IMR-90 (cell line): ENCODE results near the gene LAIR1. TPM values are rescaled to one million over a fixed set of nuclear protein-coding genes. Genes with fewer than 3 reads are reported as not detected.

Experiments used
- ATAC-seq: fragments of 200-7000 bp; cut with Tn5 transposase; 2 replicates; pipeline ENCODE4 v1.9.1; 2020; ENCODE audit warnings: low read depth, mild to moderate bottlenecking, moderate library complexity
- BruUV-seq: library from RNA; stranded (reverse); fragments of 400-500 nt; replicated peaks from 2 replicates; lab custom pipeline; 2021; lab: Mats Ljungman, UMichigan
- CTCF ChIA-PET: fragments of 300-600 bp; formaldehyde crosslinking; extraction: SDS; loops from one replicate; lab custom pipeline; 2021; ENCODE audit warnings: antibody characterized with exemption; lab: Yijun Ruan, JAX
- POLR2A ChIA-PET: fragments of 300-600 bp; sonication (Branson Sonifier 250); formaldehyde crosslinking; loops from one replicate; lab custom pipeline; 2022; ENCODE audit warnings: antibody characterized with exemption; ENCODE audit not compliant: unreplicated experiment; lab: Charles Lee
- DNase-seq: peaks from one replicate; pipeline ENCODE4 v3.0.0; 2013
- H2AFZ ChIP-seq: replicated peaks from 2 replicates; pipeline ENCODE3; 2013; ENCODE audit warnings: low read length, mild to moderate bottlenecking; ENCODE audit not compliant: poor library complexity
- H2AK5ac ChIP-seq: 2 replicates; pipeline ENCODE4 v1.6.1; 2013; ENCODE audit warnings: low read depth, low read length, inconsistent platforms
- H2AK9ac ChIP-seq: replicated peaks from 2 replicates; pipeline ENCODE3; 2013; ENCODE audit warnings: mild to moderate bottlenecking, low read depth, low read length, moderate library complexity; ENCODE audit not compliant: poor library complexity
- H2BK120ac ChIP-seq: 2 replicates; pipeline ENCODE4 v1.6.1; 2013; ENCODE audit warnings: low read depth, low read length, inconsistent platforms
- H2BK15ac ChIP-seq: 3 replicates; pipeline ENCODE4 v1.6.1; 2013; ENCODE audit warnings: low read depth, low read length, inconsistent platforms
- H2BK20ac ChIP-seq: 2 replicates; pipeline ENCODE4 v1.6.1; 2013; ENCODE audit warnings: low read depth, mild to moderate bottlenecking, inconsistent platforms, low read length, moderate library complexity
- H2BK5ac ChIP-seq: 2 replicates; pipeline ENCODE4 v1.6.1; 2013; ENCODE audit warnings: mild to moderate bottlenecking, low read depth, low read length, inconsistent platforms; ENCODE audit not compliant: poor library complexity, severe bottlenecking
- H3K14ac ChIP-seq: replicated peaks from 2 replicates; pipeline ENCODE4 v1.6.1; 2013; ENCODE audit warnings: low read depth, low read length, inconsistent platforms
- H3K18ac ChIP-seq: 2 replicates; pipeline ENCODE4 v1.6.1; 2013; ENCODE audit warnings: low read depth, low read length, control low read depth
- H3K23ac ChIP-seq: 2 replicates; pipeline ENCODE4 v1.6.1; 2013; ENCODE audit warnings: low read depth, low read length, inconsistent platforms
- H3K27ac ChIP-seq: 2 replicates; pipeline ENCODE4 v1.5.1; 2013; ENCODE audit warnings: mild to moderate bottlenecking, control low read depth, low read length; ENCODE audit not compliant: insufficient read depth
- H3K27me3 ChIP-seq: 2 replicates; pipeline ENCODE4 v1.6.1; 2013; ENCODE audit warnings: low read length; ENCODE audit not compliant: control insufficient read depth, insufficient read depth
- H3K36me3 ChIP-seq: 2 replicates; pipeline ENCODE4 v1.6.1; 2013; ENCODE audit warnings: low read length, mixed read lengths; ENCODE audit not compliant: control insufficient read depth, insufficient read depth
- H3K4ac ChIP-seq: 2 replicates; pipeline ENCODE4 v1.6.1; 2013; ENCODE audit warnings: low read depth, low read length, inconsistent platforms
- H3K4me1 ChIP-seq: 2 replicates; pipeline ENCODE4 v1.6.1; 2013; ENCODE audit warnings: low read length, mixed read lengths; ENCODE audit not compliant: control insufficient read depth, insufficient read depth
- H3K4me2 ChIP-seq: 2 replicates; pipeline ENCODE4 v1.6.1; 2013; ENCODE audit warnings: low read depth, mild to moderate bottlenecking, control low read depth, low read length, moderate library complexity
- H3K4me3 ChIP-seq: 2 replicates; pipeline ENCODE4 v1.5.1; 2013; ENCODE audit warnings: low read depth, mild to moderate bottlenecking, control low read depth, low read length, moderate library complexity; ENCODE audit not compliant: insufficient read depth
- H3K56ac ChIP-seq: 2 replicates; pipeline ENCODE4 v1.6.1; 2013; ENCODE audit warnings: low read length, inconsistent platforms; ENCODE audit not compliant: insufficient read depth; ENCODE audit errors: extremely low read depth
- H3K79me1 ChIP-seq, 2 experiments: 2 replicates each; pipeline ENCODE4 v1.6.1; 2013; ENCODE audit warnings: low read length in 2 of 2, inconsistent platforms in 1 of 2, low read depth in 1 of 2
- H3K9ac ChIP-seq: 2 replicates; pipeline ENCODE4 v1.6.1; 2013; ENCODE audit warnings: low read depth, low read length, control low read depth
- H3K9me1 ChIP-seq: 2 replicates; pipeline ENCODE4 v1.6.1; 2013; ENCODE audit warnings: low read length, inconsistent platforms; ENCODE audit not compliant: insufficient read depth
- H3K9me3 ChIP-seq: 2 replicates; pipeline ENCODE4 v1.6.1; 2013; ENCODE audit warnings: low read length; ENCODE audit not compliant: control insufficient read depth, insufficient read depth
- H4K20me1 ChIP-seq: 2 replicates; pipeline ENCODE4 v1.6.1; 2013; ENCODE audit warnings: low read length, inconsistent platforms; ENCODE audit not compliant: insufficient read depth
- H4K5ac ChIP-seq: 2 replicates; pipeline ENCODE4 v1.6.1; 2013; ENCODE audit warnings: mild to moderate bottlenecking, low read depth, low read length, control low read depth
- H4K8ac ChIP-seq, 2 experiments: 2 replicates each; pipeline ENCODE4 v1.6.1; 2013; ENCODE audit warnings: low read depth in 2 of 2, low read length in 2 of 2, control low read depth in 1 of 2, inconsistent platforms in 1 of 2
- H4K91ac ChIP-seq: 2 replicates; pipeline ENCODE4 v1.6.1; 2013; ENCODE audit warnings: low read depth, low read length, inconsistent platforms; ENCODE audit not compliant: insufficient read depth
- BHLHE40 ChIP-seq: fragments of 150-350 bp; IDR thresholded peaks from 2 replicates; pipeline ENCODE4 v1.6.1; 2016; ENCODE audit warnings: mild to moderate bottlenecking, low read depth, low read length
- CEBPB ChIP-seq: IDR thresholded peaks from 2 replicates; pipeline ENCODE4 v1.6.1; 2012; ENCODE audit warnings: low read depth, low read length, improper control_type of control experiment
- CHD1 ChIP-seq: IDR thresholded peaks from 2 replicates; pipeline ENCODE4 v1.6.1; 2012; ENCODE audit warnings: low read depth, low read length, improper control_type of control experiment
- ELK1 ChIP-seq: fragments of 150-350 bp; IDR thresholded peaks from 2 replicates; pipeline ENCODE4 v1.6.1; 2016; ENCODE audit warnings: low read depth, mild to moderate bottlenecking, low read length, moderate library complexity, borderline replicate concordance
- FOS ChIP-seq: fragments of 150-350 bp; IDR thresholded peaks from 2 replicates; pipeline ENCODE4 v1.6.1; 2016; ENCODE audit warnings: low read depth, low read length
- MAFK ChIP-seq: IDR thresholded peaks from 2 replicates; pipeline ENCODE4 v1.6.1; 2012; ENCODE audit warnings: low read depth, low read length, improper control_type of control experiment
- MAZ ChIP-seq: IDR thresholded peaks from 2 replicates; pipeline ENCODE4 v1.6.1; 2012; ENCODE audit warnings: low read depth, mild to moderate bottlenecking, low read length, improper control_type of control experiment, moderate library complexity, borderline replicate concordance
- MXI1 ChIP-seq: IDR thresholded peaks from 2 replicates; pipeline ENCODE4 v1.6.1; 2012; ENCODE audit warnings: low read depth, mild to moderate bottlenecking, low read length, moderate library complexity, borderline replicate concordance
- NFE2L2 ChIP-seq: fragments of 150-350 bp; IDR thresholded peaks from 2 replicates; pipeline ENCODE4 v1.6.1; 2016; ENCODE audit warnings: low read depth, mild to moderate bottlenecking, low read length
- POLR2A ChIP-seq: IDR thresholded peaks from 2 replicates; pipeline ENCODE4 v1.6.1; 2012; ENCODE audit warnings: mild to moderate bottlenecking, low read depth, low read length
- RAD21 ChIP-seq: IDR thresholded peaks from 2 replicates; pipeline ENCODE4 v1.6.1; 2012; ENCODE audit warnings: low read length, improper control_type of control experiment
- RCOR1 ChIP-seq: IDR thresholded peaks from 2 replicates; pipeline ENCODE4 v1.6.1; 2012; ENCODE audit warnings: mild to moderate bottlenecking, low read length, improper control_type of control experiment; ENCODE audit not compliant: insufficient replicate concordance
- RFX5 ChIP-seq: IDR thresholded peaks from 2 replicates; pipeline ENCODE4 v1.8.0; 2012; ENCODE audit warnings: low read depth, mild to moderate bottlenecking, low read length, moderate library complexity
- SMC3 ChIP-seq: fragments of 150-350 bp; IDR thresholded peaks from 2 replicates; pipeline ENCODE4 v1.6.1; 2016; ENCODE audit warnings: low read depth, mild to moderate bottlenecking, antibody characterized with exemption, low read length, moderate library complexity
- WGBS, 2 experiments: methylation state at CpG; one replicate each; pipeline versions ENCODE4 v1.1.5 to v1.1.7; 2013; ENCODE audit warnings: missing lambda C conversion rate in 2 of 2; ENCODE audit not compliant: insufficient read length in 1 of 2; ENCODE audit errors: extremely low coverage in 2 of 2; 5-methylcytosine and 5-hydroxymethylcytosine counted together
- dilution Hi-C: fragments of 300-500 bp; cut with HindIII; formaldehyde crosslinking; loops from one replicate; pipeline ENCODE4 v1.14.3; 2018; ENCODE audit warnings: low sequenced_read_pairs; ENCODE audit not compliant: unreplicated experiment
- in situ Hi-C: fragments of 300-500 bp; cut with MboI; formaldehyde crosslinking; loops from 3 replicates; pipeline ENCODE4 v1.14.3; 2019; ENCODE audit warnings: low sequenced_read_pairs, inconsistent platforms, mixed read lengths
- intact Hi-C: fragments of 100-400 bp; cut with micrococcal nuclease; formaldehyde crosslinking; loops from 2 replicates; pipeline ENCODE4 v1.10.0; 2022
- polyA plus RNA-seq, 3 experiments: library from polyadenylated mRNA; depleted of rRNA; stranded (reverse); fragments of >200 nt; gene quantifications; 2 replicates each; pipeline ENCODE4 v1.2.3, GENCODE V29; 2012; ENCODE audit warnings: low replicate concordance in 1 of 3
- total RNA-seq: library from RNA; depleted of rRNA; stranded (reverse); fragments of >200 nt; gene quantifications from 2 replicates; pipeline ENCODE4 v1.2.3, GENCODE V29; 2012
- TF ChIP-seq, protein P1 (sequence below): conservative IDR thresholded peaks from 2 replicates; pipeline ENCODE4 v1.5.1; 2012; ENCODE audit warnings: mild to moderate bottlenecking, low read depth, low read length, improper control_type of control experiment
- TF ChIP-seq, protein P2 (sequence below): fragments of 150-350 bp; IDR thresholded peaks from 2 replicates; pipeline ENCODE4 v1.6.1; 2017; ENCODE audit warnings: mild to moderate bottlenecking, antibody characterized with exemption, low read length, low read depth

Gene LAIR1
- total and polyA plus RNA-seq, 2 of the 4 experiments (the other 2 are of a cell fraction), result not detected

DNA sequence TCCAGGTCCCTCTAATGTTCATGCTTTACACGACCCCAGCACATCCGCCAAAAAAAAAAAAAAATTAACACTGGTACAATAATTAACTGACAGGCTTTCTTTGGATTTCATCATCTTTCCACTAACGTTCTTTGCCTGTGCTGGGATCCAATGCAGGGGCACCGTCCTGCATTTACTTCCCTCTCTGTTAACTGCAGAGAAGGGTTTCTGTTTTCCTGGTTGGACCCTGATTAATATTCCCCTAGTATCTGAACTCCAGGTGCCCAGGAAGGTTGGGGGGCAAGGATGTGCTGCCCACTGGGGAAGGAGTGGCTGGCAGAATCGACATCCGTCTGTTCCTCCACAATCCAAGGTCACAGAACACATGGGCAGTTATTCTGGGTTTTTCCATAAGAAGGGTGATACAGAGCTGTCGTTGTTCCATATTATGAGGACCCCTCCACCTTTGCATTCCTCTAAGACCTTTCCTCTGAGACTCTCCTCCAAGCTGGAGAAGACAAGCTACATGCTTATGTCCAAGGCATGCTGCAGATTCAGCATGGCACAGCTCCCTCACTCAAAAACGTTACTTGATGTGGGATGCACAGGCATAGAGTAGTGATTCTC, 4.5 kb upstream of the LAIR1 start:
- TF ChIP-seq RAD21 (no peak), CHD1 (no peak), ELK1 (no peak), NFE2L2 (no peak), MAZ (no peak), RCOR1 (no peak), POLR2A (no peak), RFX5 (no peak), MXI1 (no peak), BHLHE40 (no peak), SMC3 (no peak), CEBPB (no peak), MAFK (no peak), FOS (no peak)
- TF ChIP-seq, protein P1, sequence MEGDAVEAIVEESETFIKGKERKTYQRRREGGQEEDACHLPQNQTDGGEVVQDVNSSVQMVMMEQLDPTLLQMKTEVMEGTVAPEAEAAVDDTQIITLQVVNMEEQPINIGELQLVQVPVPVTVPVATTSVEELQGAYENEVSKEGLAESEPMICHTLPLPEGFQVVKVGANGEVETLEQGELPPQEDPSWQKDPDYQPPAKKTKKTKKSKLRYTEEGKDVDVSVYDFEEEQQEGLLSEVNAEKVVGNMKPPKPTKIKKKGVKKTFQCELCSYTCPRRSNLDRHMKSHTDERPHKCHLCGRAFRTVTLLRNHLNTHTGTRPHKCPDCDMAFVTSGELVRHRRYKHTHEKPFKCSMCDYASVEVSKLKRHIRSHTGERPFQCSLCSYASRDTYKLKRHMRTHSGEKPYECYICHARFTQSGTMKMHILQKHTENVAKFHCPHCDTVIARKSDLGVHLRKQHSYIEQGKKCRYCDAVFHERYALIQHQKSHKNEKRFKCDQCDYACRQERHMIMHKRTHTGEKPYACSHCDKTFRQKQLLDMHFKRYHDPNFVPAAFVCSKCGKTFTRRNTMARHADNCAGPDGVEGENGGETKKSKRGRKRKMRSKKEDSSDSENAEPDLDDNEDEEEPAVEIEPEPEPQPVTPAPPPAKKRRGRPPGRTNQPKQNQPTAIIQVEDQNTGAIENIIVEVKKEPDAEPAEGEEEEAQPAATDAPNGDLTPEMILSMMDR, result no peak
- TF ChIP-seq, protein P2, sequence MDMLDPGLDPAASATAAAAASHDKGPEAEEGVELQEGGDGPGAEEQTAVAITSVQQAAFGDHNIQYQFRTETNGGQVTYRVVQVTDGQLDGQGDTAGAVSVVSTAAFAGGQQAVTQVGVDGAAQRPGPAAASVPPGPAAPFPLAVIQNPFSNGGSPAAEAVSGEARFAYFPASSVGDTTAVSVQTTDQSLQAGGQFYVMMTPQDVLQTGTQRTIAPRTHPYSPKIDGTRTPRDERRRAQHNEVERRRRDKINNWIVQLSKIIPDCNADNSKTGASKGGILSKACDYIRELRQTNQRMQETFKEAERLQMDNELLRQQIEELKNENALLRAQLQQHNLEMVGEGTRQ, result no peak
- in situ Hi-C loops (no loop called here), intact Hi-C loops (no loop called here), dilution Hi-C loops (no loop called here)
- BruUV-seq, result no TSS peak
- Histone ChIP-seq H3K4me1 (no peaks in the 10 kb centered on the region), H3K23ac (no peak overlapping the region), H3K14ac (no peak overlapping the region), H3K56ac (no peak overlapping the region), H2BK15ac (no peak overlapping the region), H3K4me2 (no peak overlapping the region), H2BK20ac (no peak overlapping the region), H3K79me1 (no peaks in the 10 kb centered on the region), H3K27ac (no peak overlapping the region), H3K4ac (no peak overlapping the region), H2AK9ac (no peak overlapping the region), H3K27me3 (no peaks in the 10 kb centered on the region), H2BK5ac (no peak overlapping the region), H4K8ac (no peak overlapping the region), H2AFZ (no peak overlapping the region), H3K18ac (no peak overlapping the region), H3K9me1 (no peaks in the 10 kb centered on the region), H4K20me1 (no peaks in the 10 kb centered on the region), H2AK5ac (no peak overlapping the region), H4K91ac (no peak overlapping the region), H3K9ac (no peak overlapping the region), H4K5ac (no peak overlapping the region), H3K9me3 (peaks cover 9% of the 10 kb centered on the region), H3K4me3 (no peak overlapping the region), H2BK120ac (no peak overlapping the region), H3K36me3 (no peaks in the 10 kb centered on the region)
- ATAC-seq (no peak), DNase-seq (no peak)
- ChIA-PET POLR2A (no interaction called here), CTCF (no interaction called here)
- WGBS, 2 experiments, result no CpG with 5 or more reads among the region's 8 CpGs
